HTR-8/SVneo (cell line): ENCODE results near the gene RNLS.

ENCODE experiments used
- DNase-seq: peaks from one replicate; pipeline ENCODE4 v3.0.0; 2011; ENCODE audit warnings: low spot score, mixed read lengths; ENCODE audit not compliant: insufficient read length
- FAIRE-seq: peaks from 2 replicates; lab custom pipeline; 2011; peaks lifted over from hg19 to GRCh38; lab: Jason Lieb, UNC

The RNLS gene

DNA sequence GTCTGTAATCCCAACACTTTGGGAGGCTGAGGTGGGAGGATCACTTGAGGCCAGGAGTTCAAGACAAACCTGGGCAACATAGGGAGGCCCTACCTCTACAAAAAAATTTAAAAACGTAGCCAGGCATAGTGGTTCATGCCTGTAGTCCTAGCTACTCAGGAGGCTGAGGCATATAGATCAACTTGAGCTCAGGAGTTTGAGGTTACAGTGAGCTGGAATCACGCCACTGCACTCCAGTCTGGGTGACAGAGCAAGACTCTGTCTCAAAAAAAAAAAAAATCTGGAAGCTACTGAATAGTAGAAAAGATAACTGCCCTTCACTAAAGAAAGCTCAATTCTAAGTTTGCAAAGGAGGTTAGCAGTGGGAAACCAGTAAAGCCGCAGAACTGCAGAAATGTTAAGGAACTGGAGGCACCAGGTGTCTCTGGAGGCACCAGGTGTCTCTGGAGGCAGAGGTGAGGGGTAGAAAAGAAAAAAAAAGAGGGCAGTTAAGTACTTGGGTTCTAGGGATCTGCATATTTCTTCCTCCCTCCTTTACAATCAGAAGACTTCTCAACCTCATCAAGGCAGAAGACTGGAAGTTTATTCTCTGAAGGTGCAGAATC lies 56.5 kb downstream of the RNLS start:
- no peak for DNase-seq
- no peak for FAIRE-seq

DNA sequence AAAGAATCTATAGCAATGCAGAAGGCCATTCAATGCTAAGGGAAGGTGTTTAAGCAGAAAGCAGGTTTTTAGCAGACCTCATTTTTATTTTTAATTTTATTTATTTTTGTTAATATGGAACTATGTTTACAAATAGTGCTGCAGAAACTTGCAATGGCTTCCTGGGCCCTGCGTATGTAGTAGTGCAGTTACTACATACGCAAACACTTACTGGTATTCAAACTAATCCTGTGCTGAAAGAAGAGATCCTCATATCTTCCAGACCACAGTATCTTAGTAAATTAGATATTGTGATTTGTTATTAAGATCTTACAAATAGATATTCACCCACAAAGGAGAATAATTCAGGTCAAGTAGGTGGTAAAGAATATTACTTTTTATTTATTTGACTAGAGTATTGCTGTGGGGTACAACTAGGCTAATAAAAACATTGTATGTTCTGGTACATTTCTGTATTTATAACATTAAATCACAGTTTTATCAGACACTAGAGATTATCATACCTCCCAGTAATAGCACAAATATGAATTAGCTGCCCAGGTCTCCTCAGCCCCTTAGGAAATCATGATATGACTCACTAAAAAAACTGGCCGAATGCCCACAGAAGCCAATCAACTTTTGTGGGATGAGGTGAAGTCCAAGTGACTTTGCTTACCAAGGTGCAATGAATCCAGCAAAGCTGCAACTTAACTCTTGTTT lies 57.6 kb downstream of the RNLS start:
- FAIRE-seq: no peak
- DNase-seq: peak; percentile 20

DNA sequence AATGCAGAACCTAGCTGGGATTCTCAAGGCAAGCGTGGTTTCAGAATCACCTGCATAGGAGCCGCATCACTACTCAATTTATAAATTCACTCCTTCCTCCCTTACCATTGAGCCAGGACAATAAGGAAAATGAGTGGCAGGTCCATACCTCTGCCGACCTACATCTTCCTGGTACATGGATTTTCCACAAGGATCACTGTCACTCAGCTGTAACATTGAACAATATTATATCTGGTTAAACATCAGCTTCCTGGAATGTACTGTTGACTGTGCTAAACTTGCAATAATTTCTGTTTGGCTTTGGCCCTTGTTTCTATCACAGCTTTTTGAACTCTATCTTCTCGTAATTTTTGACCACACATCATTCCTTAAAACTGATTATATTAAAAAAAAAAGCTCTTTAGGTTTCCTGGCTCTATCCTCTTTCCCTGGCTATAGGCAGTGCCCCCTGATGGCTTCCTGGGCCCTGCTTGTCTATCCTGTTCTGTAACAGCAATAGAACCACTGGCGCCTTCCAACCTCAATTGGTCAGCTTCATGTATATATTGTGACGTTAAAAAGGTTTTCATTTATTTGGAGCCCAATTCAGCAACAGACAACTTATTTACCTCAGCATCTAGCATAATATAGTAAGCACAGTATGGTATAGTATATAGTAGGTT lies 59.2 kb downstream of the RNLS start:
- FAIRE-seq (no peak), DNase-seq (no peak)

DNA sequence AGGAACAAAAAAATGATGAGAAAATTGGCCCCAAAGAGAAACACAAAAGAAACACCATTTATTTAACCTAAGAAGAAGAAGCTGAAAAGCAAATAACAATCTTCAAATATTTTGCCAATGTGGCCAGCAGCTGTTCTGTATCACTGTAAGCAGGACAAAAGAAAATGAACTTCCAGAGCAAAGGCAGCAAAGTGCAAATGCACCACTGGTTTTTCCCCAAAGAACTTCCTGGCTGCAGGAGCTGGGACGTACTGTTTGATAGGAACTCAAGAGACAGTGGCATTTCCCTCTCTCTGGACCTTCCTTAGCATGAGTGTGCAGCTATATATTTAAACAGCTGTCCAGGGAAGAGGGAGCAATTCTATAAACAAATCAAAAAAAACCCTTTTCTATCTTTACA lies 60.4 kb downstream of the RNLS start:
- DNase-seq (no peak), FAIRE-seq (no peak)

DNA sequence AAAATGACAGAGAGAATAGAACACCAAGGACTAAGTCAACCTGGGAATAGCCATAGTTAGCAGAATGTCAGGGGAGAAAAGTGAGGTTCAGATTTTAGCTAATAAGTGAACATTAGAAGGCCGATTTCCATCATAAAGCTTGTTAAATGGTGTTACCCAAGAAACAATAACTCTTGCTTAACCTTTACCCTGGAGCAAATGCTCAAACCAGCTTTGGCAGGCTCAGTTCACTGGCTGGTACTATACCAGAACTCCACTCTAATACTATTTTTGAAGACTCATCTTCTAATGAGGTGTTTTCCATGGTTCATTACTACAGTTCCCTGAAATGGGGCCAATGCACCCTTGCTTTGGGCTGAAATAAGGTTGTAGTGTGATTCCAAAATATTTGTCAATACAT lies 61.3 kb downstream of the RNLS start:
- no peak for DNase-seq
- no peak for FAIRE-seq

DNA sequence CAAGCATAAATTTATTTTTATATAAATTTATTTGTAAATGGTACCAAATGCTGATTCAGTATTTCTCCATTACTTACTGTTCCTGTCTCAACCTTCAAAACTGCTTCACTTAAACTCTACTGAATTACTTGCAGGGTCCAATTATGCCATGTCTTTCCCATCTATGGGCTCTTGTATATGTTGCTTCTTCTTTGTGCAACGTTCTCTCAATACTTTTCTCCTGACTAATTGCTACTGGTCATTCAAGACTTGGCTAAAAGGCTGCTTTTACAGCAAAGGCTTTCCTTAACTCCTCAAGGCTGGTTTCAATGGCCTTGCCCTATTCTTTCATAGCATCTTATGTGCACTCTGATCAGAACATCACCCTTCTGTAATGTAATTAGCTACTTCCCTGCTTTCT lies 67.9 kb downstream of the RNLS start:
- FAIRE-seq (no peak), DNase-seq (no peak)

DNA sequence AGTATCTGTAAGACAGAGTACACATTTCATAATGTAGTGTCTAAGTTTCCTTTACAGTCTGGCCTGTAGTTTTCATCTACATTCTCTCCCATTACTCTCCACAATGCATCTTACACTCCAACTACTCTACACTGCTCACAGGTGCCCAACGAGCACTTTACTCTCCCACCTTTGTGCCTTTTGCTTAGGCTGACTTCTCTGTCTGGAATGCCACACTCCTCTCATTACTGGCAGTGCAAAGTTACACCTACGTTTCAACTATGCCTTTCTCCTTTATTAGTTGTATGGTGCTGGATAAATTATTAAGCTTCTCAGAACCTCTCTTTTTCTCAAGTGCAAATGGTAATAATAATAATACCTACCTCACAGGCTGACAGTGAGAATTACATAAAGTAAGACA lies 70.5 kb downstream of the RNLS start:
- DNase-seq: no peak
- FAIRE-seq: no peak

DNA sequence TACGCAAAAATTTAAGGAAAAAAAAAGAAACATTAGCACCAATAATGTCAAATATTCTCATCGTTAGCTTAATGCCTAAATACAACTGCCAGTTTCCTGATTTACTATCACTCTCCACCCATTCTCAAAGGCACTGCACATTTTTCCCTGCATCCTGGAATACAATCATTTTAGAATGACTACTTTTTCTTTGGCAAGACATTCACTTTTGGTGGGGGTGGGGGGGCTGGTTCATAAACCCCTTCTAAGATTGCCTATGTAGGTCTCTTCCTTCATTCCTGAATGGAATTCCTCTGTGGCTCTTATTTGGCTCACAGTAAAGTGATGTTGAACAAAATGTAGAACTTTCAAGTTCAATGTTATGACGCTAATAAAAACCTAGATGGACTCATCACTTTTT lies 74.3 kb downstream of the RNLS start:
- DNase-seq: no peak
- no peak for FAIRE-seq

DNA sequence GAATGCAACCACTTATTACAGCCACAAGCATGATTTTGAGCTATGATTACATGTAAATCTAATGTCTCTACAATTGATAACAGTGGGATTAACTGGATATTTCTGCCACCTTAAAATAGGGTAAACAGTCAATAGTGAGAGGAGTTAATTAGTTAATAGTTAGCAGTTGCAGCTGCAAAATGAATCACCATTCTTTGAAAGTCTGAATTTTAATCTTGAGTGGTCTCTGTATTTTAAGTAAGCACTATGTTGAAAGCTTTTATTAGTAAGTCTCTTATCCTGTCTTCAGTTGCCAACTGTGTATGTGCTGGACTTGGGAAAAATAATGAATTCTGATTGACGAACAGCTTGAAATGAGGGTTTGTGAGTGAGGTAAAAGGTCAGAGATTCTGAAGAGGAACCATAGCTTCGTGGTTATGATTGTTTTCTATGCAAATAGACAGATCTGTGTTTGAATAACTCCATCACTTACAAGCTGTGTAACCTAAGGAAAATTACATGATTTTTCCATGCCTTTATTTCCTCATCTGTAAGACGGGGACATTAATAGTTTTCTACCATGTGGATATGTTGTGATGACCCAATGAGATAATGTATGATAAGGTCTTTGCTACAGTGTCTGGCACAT lies 75.2 kb downstream of the RNLS start:
- FAIRE-seq (no peak), DNase-seq (no peak)

DNA sequence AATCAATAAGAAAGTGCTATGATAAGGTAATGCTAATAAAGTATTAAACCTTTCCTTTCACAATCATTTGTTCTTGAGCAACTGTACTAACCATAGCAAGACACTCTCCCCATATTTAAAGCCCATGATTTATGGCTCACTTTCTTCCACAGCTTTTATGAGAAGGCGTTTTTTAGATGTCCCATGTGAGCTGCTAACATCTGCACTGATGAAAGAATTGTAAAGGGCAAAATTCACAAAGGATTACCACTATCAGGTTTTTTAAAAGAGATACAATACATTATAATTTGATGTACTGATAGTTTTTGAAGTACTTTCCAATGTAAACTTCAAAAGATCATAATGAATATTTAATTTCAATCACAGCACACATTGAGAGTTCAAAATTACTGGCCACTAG lies 75.7 kb downstream of the RNLS start:
- FAIRE-seq (no peak), DNase-seq (no peak)

DNA sequence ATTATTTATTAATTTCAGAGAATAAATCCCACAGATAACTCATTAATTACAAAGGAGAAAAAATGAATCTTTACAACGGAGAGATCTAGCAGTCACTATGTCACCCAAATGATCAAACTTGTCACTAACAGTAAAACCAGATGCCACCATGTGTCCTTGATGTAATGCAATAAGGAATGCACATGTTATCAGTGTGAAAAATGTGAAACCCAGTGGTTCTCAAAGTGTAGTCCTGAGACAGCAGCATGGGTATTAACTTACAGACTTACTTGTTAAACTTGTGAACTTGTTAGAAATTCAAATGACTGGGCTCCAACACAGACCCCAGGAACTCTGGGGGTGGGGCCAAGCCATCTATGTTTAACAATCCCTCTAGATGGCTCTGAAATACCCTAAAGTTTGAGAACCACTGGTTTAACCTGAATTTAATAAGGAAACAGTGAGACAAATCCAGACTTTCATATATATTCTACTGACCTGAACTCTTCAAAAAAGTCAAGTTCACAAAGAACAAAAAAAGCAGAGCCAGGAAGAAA lies 77.4 kb downstream of the RNLS start:
- DNase-seq (no peak), FAIRE-seq (no peak)

DNA sequence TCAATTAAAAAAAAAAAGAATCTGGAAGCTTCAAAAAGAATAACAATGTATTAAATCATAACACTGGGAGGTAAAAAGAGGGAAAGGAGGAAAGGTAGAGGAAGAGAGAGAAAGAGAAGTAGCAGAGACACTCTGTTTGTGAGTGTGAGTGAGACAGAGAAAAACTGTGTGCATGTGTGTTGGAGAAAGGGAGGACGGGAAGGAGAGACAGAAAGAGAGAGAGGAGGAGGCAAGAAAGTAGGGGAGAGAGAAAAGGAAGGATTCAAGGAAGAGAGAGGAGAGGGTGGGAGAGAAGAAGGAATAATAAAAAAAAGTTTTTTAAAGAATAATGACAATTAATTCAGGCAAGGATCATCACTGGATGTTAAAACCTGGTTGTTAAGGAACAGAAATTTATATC lies 77.9 kb downstream of the RNLS start:
- FAIRE-seq: no peak

DNA sequence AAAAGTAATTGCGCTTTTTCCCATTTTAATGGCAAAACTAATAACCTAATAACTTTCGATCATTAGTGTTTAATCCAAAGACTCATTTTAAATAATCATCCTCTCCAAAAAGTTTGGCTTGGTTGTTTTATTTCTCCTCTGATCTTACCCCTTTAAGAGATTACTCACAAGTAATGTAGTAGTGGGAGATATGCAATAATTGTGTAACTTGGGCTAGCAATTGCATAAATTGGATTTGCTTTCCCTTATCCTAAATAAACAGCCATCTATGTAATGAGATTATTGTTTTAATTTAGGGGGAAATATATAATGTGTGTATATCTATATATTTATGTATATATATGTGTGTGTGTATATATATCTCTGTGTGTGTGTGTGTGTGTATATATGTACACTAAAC lies 82.5 kb downstream of the RNLS start:
- DNase-seq (no peak), FAIRE-seq (no peak)

More for the DNA sequence above, 77.9 kb downstream of the RNLS start:
- DNase-seq: no peak

DNA sequence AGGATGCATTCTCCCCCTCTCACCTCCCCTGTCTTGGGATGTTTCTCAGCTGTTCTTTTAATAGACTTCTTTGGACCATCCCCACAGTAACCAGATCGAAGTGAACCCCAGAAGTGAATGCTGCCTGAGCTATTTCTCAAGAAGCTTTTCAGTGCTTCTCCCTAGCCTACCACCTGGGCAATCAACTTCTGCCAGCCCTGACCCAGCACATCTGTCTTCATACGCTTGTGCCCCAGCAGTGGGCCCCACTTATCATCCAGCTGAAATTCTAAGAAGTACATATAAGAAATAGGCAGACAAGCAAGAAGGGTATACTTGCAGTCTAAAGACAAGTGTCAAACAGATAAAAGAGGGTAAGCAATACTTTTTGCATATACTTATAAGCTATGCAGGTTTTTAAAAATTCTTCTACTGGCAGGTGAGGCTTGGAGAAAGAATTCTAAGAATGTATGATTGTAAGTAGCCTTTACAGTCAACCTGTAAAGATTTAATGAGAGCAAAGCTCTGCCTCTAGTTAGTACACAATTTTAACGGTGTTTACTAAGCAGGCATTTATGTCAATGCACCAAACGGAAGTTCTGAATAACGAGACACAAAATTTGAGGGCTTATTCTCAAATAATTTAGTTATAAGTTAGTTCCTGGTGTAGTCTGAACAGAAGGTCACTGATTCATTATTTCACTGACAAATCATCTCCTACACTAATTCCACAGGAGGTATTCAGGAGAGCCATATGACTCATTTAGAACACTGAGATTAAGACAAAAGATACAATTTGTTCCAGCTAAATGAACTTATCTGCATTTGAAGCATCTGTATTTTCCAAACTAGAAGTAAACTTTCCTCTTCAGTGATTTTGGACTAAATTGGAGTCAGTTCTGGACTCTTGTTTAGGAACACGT lies 83.3 kb downstream of the RNLS start:
- FAIRE-seq (no peak), DNase-seq (no peak)

DNA sequence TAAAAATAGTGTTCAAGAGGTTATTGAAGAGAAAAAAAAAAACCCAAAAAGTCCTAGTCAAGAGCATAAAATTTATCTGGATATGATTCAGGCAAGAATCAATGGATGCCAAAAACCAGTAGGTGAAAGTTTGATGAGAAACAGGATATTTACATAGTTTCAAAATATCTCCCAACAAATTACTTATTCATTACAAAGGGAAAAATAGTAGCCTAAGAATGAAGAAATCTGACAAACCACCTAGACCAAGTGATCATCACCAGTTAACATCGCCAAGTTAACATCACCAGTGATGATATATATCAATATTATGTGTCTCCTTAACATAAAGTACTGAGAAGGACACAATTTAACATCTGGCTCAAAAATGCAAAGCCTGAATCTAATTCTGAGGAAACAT lies 85.2 kb downstream of the RNLS start:
- DNase-seq: no peak
- FAIRE-seq: no peak

DNA sequence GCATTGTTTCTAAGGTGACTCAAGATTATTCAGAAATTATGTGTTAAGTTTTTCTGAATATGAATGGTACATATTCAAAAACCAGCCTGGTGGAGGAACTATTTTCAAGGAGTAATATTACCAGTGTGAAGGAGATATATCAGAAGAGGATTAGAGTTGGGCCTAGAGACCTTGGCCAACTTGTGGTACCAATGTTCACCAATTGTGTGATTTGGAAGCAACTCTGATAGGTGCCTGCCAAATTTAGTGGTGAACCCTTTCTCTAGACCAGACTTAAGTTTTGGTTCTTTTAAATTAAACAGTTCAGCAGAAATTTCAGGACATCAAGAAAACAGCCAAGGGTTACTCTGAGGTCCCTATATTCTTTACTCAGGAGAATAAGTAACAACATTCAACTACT lies 88.6 kb downstream of the RNLS start:
- DNase-seq: no peak
- no peak for FAIRE-seq

DNA sequence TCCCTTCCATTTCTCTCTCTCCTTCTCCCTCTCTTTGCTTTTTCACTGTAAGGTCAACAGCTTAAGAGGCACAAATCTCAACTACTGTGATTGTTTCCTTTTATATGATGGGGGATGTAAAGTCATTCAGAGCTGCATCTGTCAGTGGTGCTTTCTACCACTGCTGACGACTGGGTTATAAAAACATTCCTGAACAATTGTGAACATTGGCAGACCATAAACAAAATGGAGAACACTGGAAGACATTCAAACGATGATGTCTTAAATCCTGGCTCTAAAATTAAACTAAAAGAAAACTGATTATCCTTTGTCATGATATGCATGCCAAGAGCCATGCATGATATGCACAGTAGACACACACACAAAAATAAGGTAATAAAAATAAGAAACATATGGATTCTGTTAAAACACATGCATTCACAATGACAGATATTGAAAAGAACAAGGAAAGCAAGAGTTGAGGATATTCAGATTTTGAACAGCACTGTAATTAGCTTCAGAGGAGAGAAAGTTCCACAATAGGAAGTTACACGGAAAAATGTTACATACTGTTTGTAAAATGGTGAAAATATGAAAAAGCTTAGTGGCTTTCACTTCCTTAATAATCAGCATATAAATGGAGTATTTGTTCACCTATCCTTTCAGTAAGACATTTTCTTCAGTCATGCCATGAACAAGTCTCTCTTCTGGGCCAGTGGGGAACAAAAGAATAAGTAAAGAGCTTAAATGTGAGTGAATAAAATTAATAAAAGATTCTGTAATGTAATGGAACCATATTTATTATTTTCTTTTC lies 89.2 kb downstream of the RNLS start:
- DNase-seq: no peak
- FAIRE-seq: no peak

DNA sequence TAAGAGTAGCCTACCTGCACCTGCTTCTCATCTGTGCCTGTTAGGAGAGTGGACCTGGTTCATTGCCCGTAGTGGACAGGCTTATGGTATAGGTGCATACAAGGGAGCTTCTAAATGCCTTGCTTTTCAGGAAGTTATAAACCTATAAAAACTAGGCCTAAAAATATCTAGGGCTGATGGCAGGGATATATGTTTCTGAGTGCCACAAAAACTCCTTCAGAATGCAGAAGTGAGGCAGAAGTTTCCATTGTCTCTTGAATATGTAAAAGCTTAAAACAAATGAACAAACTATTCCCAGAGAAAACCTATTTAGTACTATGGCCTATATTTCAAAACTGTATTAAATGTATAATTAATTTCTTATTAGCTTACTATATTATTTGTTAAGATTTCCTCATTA lies 91.8 kb downstream of the RNLS start:
- FAIRE-seq: no peak

DNA sequence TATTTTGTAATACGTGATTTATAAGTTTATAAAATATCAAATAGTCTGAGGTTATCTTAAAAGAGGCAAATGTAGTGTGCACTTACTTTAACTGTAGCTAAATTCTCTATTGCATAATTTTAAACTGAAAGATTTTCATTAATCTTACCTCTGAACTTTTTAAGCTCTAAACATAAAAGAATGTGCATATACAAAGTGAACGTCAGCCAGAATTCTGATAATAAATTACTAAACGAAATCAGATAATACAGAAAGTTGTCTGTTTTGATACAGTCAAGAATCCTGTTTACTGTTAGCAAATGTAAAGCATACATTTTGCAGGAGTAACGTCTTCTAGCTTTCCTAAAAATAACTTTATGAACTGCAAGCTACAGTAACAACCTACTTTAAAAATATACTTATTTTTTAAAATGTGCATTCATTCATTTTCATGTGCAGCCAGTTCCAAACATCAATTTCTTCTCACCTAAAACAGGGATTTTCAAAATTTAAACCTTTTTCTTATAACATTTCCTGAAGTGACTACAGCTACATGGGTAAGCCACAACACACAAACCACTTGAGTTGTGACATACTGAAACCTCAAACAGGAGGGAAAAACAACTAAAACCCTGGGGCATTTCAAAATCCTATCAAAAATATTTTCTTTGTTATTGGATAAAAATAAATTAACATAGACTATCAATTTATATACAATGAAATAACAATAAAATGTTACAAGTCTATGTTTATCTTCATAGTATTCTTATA lies 92.7 kb downstream of the RNLS start:
- FAIRE-seq (no peak), DNase-seq (no peak)

More for the DNA sequence above, 91.8 kb downstream of the RNLS start:
- DNase-seq: no peak
